Measurements from ENCODE around the gene CLEC12A.
A peak's percentile ranks its signal among the peaks of the same experiment; 100 is the strongest.
"Not testable (repeated sequence)": the region's sequence is repeated elsewhere in the genome, so short reads cannot be mapped to it uniquely, and the experiment has no call there.

CLEC12A gene

GRCh38 chr12:9944391-9944790, 26.8 kb upstream of the CLEC12A start:
- no peak for DNase-seq (ENCODE audit: low spot score)
- TF ChIP-seq CTCF (IDR thresholded peaks at IDR 0.05; ENCODE audit: borderline replicate concordance, control extremely low read depth, extremely low read depth, insufficient read depth, missing control alignments) = no peak
- in situ Hi-C loops (cut with MboI; ENCODE audit: low sequenced_read_pairs, unreplicated experiment) = no loop called here

GRCh38 chr12:9947674-9948073, 23.5 kb upstream of the CLEC12A start:
- no peak for TF ChIP-seq CTCF (IDR thresholded peaks at IDR 0.05; ENCODE audit: borderline replicate concordance, control extremely low read depth, extremely low read depth, insufficient read depth, missing control alignments)
- in situ Hi-C loops (cut with MboI; ENCODE audit: low sequenced_read_pairs, unreplicated experiment) = no loop called here

GRCh38 chr12:9948606-9949296, 22.5 kb upstream of the CLEC12A start:
- DNase-seq (ENCODE audit: low spot score) = peak; percentile 62
- no peak for TF ChIP-seq CTCF (IDR thresholded peaks at IDR 0.05; ENCODE audit: borderline replicate concordance, control extremely low read depth, extremely low read depth, insufficient read depth, missing control alignments)

More at GRCh38 chr12:9947674-9948073, 23.5 kb upstream of the CLEC12A start:
- DNase-seq (ENCODE audit: low spot score) = no peak

GRCh38 chr12:9951026-9951675, 20.1 kb upstream of the CLEC12A start:
- no peak for TF ChIP-seq CTCF (IDR thresholded peaks at IDR 0.05; ENCODE audit: borderline replicate concordance, control extremely low read depth, extremely low read depth, insufficient read depth, missing control alignments)
- in situ Hi-C loops (cut with MboI; ENCODE audit: low sequenced_read_pairs, unreplicated experiment) = no loop called here
- no peak for DNase-seq (ENCODE audit: low spot score)

More at GRCh38 chr12:9948606-9949296, 22.5 kb upstream of the CLEC12A start:
- in situ Hi-C loops (cut with MboI; ENCODE audit: low sequenced_read_pairs, unreplicated experiment) = no loop called here

- DNase-seq (ENCODE audit: low spot score); in situ Hi-C loops (cut with MboI; ENCODE audit: low sequenced_read_pairs, unreplicated experiment): not testable (repeated sequence)
These were observed 18.1 kb upstream of the CLEC12A start for GRCh38 chr12:9952954-9953729.

- in situ Hi-C loops (cut with MboI; ENCODE audit: low sequenced_read_pairs, unreplicated experiment) = no loop called here
- DNase-seq (ENCODE audit: low spot score) = no peak
- TF ChIP-seq CTCF (IDR thresholded peaks at IDR 0.05; ENCODE audit: borderline replicate concordance, control extremely low read depth, extremely low read depth, insufficient read depth, missing control alignments) = no peak
These were observed 13.4 kb upstream of the CLEC12A start for GRCh38 chr12:9957834-9958233.

GRCh38 chr12:9960590-9960989, 10.6 kb upstream of the CLEC12A start:
- DNase-seq (ENCODE audit: low spot score) = no peak
- in situ Hi-C loops (cut with MboI; ENCODE audit: low sequenced_read_pairs, unreplicated experiment) = no loop called here
- TF ChIP-seq CTCF (IDR thresholded peaks at IDR 0.05; ENCODE audit: borderline replicate concordance, control extremely low read depth, extremely low read depth, insufficient read depth, missing control alignments) = no peak
